Psoas muscle (tissue), 8 donors: ENCODE data around the gene ANKRD11. TPM values are rescaled to one million over a fixed set of nuclear protein-coding genes. Genes with fewer than 3 reads are reported as not detected.

Experiments
- ATAC-seq, 4 donors: fragments of 200-7000 bp; cut with Tn5 transposase; one replicate each; pipeline ENCODE4 v1.9.1; 2020; ENCODE audit warnings: moderate library complexity in 3 of 4, mild to moderate bottlenecking in 2 of 4
- DNase-seq, 2 donors: peaks; one replicate each; pipeline ENCODE4 v3.0.0-alpha.2; 2020
- H3K27ac ChIP-seq: fragments of 200-600 bp; one replicate; pipeline ENCODE4 v1.8.0; 2022
- H3K27me3 ChIP-seq, 3 donors: fragments of 200-600 bp in 1 of 3; one replicate each; pipeline versions ENCODE4 v1.6.1 to v1.8.0; 2013 to 2022; ENCODE audit warnings: low read length in 2 of 3, mild to moderate bottlenecking in 2 of 3, moderate library complexity in 1 of 3; ENCODE audit not compliant: insufficient read depth in 3 of 3
- H3K36me3 ChIP-seq, 2 donors: fragments of 200-600 bp in 1 of 2; one replicate each; pipeline versions ENCODE4 v1.6.1 to v1.8.0; 2013 to 2022; ENCODE audit warnings: low read depth in 1 of 2, mild to moderate bottlenecking in 1 of 2, moderate library complexity in 1 of 2; ENCODE audit not compliant: insufficient read depth in 1 of 2
- H3K4me1 ChIP-seq: fragments of 200-600 bp; one replicate; pipeline ENCODE4 v1.8.0; 2022
- H3K4me3 ChIP-seq: fragments of 200-600 bp; one replicate; pipeline ENCODE4 v1.8.0; 2022; ENCODE audit warnings: mild to moderate bottlenecking
- H3K9me3 ChIP-seq: fragments of 200-600 bp; one replicate; pipeline ENCODE4 v1.8.0; 2022
- WGBS, 3 donors: extraction: QIAGEN DNeasy Blood & Tissue Kit; methylation state at CpG; one replicate each; pipeline versions ENCODE4 v1.1.6 to v1.1.7; 2013; 5-methylcytosine and 5-hydroxymethylcytosine counted together
- intact Hi-C, 2 donors: fragments of 100-400 bp; cut with DNase I; formaldehyde crosslinking; loops; one replicate each; pipeline versions ENCODE4 v1.11.0 to v1.14.2; 2022
- polyA plus RNA-seq, 3 donors: library from polyadenylated mRNA; stranded (reverse); fragments of 200-250 nt; gene quantifications; one replicate each; pipeline ENCODE4 v1.2.3, GENCODE V29; 2013
- total RNA-seq, 4 donors: library from RNA; stranded (reverse); fragmentation: NEBNext Ultra II Directional in 2 of 4; extraction: Animal tissue kit (Norgen Biotek cat#: 25700) in 2 of 4; gene quantifications; one replicate each; pipeline versions ENCODE4 v1.2.1 to v1.2.4, GENCODE V29; 2021 to 2023
- TF ChIP-seq, protein P1 (sequence below): fragments of 200-600 bp; IDR thresholded peaks from one replicate; pipeline ENCODE4 v1.8.0; 2022; ENCODE audit warnings: antibody characterized with exemption
- donor health status: healthy with polysubstance abuse.
- donor health status: DM: no; HTN: no; CAD: no; lungs with moderate emphysema.
- donor health status: Bipolar disorder and iron deficiency.
- donor health status: healthy.
- donor health status: DM: yes; HTN: yes; CAD: no.
- donor health status: DM: no; HTN: no; CAD: no.
- donor health status: DM: no; HTN: no; CAD: no.
- donor health status: DM: yes; HTN: yes; CAD: no.

Gene ANKRD11
- total and polyA plus RNA-seq, 7 donors: 22.3 to 72.8 (median 57.2) TPM

DNA sequence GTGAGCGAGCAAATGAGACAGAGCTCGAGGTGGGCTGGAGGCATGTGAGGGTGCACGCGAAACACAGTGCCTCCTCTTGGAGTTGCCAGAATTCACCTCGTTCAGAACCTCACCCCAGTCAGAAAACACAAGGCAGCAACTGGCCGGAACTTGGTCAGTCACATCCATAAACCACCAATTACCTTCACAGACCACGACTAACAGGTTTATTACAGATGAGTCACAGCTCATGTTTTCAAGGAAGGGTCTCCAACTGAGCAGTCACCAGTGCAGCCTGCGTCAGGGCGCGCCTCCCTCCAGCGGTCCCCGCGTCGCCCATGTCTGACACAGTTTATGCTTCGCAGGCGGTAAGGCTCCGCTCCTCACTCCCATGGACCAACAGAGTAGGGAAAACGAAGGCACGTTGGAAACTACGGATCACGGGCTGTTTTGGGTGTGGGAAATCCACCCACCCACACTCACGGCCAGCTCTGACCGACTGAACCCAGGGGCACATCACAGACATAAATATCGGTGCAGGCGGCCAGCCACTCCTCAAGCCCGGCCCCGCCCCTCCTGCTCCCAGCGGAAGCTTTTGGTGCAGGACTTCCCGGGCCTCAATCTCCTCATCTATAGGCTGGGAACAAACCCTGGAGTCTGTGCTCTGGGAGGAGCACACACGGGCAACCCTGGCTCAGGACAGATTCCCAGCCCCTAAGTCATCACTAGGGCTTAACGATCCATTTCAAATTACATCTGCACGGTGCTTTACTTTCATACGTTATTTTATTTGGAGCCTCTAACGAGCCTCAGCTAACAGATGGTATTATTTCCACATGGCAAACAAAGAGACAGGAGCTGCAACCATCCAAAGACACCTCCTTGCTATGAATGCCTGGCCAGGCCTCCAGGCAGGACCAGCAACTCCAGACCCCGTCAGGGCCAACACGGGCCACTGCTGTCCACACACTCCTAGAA lies 146.6 kb downstream of the ANKRD11 start:
- intact Hi-C loops: no loop called here
- H3K4me1 ChIP-seq: peaks cover 65% of the 10 kb centered on the region
- H3K27me3 ChIP-seq: no peaks in the 10 kb centered on the region
- H3K27ac ChIP-seq: peak overlapping the region; percentile 48
- H3K9me3 ChIP-seq: no peaks in the 10 kb centered on the region
- 43 to 65% (median 47%) methylated on average over 36 of the region's 36 CpGs for WGBS, 3 donors
- ATAC-seq (peak; percentile 59 to 74 (median 69)), DNase-seq (peak in 1 of 2 donors; percentile 55)
- TF ChIP-seq, protein P1, sequence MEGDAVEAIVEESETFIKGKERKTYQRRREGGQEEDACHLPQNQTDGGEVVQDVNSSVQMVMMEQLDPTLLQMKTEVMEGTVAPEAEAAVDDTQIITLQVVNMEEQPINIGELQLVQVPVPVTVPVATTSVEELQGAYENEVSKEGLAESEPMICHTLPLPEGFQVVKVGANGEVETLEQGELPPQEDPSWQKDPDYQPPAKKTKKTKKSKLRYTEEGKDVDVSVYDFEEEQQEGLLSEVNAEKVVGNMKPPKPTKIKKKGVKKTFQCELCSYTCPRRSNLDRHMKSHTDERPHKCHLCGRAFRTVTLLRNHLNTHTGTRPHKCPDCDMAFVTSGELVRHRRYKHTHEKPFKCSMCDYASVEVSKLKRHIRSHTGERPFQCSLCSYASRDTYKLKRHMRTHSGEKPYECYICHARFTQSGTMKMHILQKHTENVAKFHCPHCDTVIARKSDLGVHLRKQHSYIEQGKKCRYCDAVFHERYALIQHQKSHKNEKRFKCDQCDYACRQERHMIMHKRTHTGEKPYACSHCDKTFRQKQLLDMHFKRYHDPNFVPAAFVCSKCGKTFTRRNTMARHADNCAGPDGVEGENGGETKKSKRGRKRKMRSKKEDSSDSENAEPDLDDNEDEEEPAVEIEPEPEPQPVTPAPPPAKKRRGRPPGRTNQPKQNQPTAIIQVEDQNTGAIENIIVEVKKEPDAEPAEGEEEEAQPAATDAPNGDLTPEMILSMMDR: no peak
- H3K36me3 ChIP-seq: no peaks in the 10 kb centered on the region
- no peak overlapping the region for H3K4me3 ChIP-seq

DNA sequence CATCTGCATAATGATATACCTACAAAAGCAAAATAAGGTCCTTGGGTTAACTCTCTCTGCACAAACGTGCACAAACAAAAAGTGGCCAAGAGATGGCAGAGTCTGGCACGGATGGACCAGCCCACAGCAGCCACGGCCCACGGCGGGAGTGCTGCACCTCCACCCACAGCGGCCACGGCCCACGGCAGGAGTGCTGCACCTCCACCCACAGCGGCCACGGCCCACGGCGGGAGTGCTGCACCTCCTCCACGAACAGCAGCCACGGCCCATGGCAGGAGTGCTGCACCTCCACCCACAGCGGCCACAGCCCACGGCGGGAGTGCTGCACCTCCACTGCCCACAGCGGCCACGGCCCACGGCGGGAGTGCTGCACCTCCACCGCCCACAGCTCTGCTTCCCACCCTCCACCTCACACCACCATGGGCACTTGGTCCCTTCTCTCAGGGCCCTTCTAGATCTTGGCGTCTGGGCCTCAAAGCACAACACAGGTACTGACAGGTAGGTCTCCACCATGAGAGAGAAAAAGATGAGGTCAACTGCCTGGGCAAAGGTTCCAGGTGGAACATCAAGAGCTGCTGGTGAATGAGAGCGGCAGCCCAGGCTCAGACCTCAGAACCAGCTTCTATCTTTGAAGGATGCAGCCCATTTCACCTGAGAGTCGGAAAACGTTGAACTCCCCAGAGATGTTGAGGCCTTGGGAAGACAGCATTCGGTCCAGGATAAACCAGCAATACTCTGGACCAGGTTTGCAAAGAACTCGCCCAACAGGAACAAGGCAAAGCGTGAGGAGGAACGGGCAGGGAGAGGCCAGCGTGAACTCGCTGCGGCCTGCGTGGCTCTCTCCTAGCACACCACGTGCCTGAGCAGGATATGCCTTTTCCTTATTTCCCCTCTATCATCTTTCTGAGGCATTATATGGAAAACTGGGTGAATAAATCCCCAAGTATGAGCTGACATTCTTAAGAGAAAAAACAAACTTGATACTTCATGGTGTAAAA lies 148.4 kb downstream of the ANKRD11 start:
- H3K4me3 ChIP-seq: no peak overlapping the region
- H3K9me3 ChIP-seq: no peaks in the 10 kb centered on the region
- intact Hi-C loops: no loop called here
- TF ChIP-seq, protein P1: no peak
- ATAC-seq: no peak
- no peaks in the 10 kb centered on the region for H3K27me3 ChIP-seq
- no peaks in the 10 kb centered on the region for H3K36me3 ChIP-seq
- H3K4me1 ChIP-seq: peaks cover 79% of the 10 kb centered on the region
- DNase-seq: peak in 1 of 2 donors; percentile 48
- peak overlapping the region; percentile 16 for H3K27ac ChIP-seq
- 85 to 90% (median 89%) methylated on average over 26 to 35 of the region's 35 CpGs for WGBS, 3 donors

DNA sequence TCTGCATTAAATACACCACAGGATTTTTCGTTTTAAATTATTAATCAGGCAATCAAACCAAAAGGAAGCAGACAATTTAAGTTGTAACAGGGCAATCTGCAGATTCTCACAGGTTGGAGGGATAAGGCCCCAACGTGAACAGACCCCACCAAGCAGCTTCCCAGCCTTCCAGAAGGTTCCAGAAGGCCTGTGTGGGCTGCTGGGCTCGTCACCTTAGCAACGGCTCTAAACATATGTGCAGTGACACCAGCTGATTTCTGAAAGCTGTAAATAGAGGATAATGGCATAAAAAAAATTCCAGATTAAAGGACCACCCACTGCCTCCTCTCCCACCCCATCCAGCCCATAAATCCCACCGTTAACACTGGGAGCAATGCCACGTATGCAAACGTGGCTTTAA lies 149.1 kb downstream of the ANKRD11 start:
- Histone ChIP-seq H3K9me3 (no peaks in the 10 kb centered on the region), H3K4me3 (no peak overlapping the region), H3K36me3 (no peaks in the 10 kb centered on the region), H3K27ac (no peak overlapping the region), H3K4me1 (peaks cover 79% of the 10 kb centered on the region), H3K27me3 (no peaks in the 10 kb centered on the region)
- DNase-seq: peak in 1 of 2 donors; percentile 4
- intact Hi-C loops: no loop called here
- no peak for ATAC-seq
- 69 to 74% (median 70%) methylated on average over 7 of the region's 7 CpGs for WGBS, 3 donors
- TF ChIP-seq, protein P1: no peak

DNA sequence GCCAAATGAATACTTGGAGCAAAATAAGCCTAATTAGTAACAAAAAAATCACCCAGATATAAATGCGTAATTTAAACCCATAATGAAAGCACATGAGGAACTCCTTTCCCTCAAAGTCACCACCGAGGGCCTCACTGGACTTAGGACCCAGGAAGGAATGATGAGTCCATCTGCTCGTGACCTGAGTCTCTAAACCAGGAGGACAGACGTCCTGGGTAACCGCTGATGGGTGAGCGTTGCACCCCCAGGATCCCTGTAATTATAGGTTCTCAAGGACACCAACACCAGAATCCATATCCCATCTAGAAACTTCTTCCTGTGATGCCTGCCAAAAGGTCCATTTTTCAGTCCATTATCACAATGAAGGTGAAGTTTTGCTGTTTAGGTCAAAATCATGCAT lies 151.5 kb downstream of the ANKRD11 start:
- Histone ChIP-seq H3K27ac (peak overlapping the region; percentile 24), H3K27me3 (no peaks in the 10 kb centered on the region), H3K9me3 (no peaks in the 10 kb centered on the region), H3K4me3 (no peak overlapping the region), H3K36me3 (no peaks in the 10 kb centered on the region), H3K4me1 (peaks cover 79% of the 10 kb centered on the region)
- DNase-seq: peak in 1 of 2 donors; percentile 26
- TF ChIP-seq, protein P1: no peak
- 78 to 83% (median 82%) methylated on average over 6 of the region's 6 CpGs for WGBS, 3 donors
- no peak for ATAC-seq
- intact Hi-C loops: no loop called here
